Measurements from ENCODE around the gene NR2F2.

NR2F2 gene

GRCh38 chr15:96331144-96331944 is 844 bp downstream of the NR2F2 start:
- no peak for DNase-seq (ENCODE audit: extremely low spot score)
- TF ChIP-seq, protein P1, sequence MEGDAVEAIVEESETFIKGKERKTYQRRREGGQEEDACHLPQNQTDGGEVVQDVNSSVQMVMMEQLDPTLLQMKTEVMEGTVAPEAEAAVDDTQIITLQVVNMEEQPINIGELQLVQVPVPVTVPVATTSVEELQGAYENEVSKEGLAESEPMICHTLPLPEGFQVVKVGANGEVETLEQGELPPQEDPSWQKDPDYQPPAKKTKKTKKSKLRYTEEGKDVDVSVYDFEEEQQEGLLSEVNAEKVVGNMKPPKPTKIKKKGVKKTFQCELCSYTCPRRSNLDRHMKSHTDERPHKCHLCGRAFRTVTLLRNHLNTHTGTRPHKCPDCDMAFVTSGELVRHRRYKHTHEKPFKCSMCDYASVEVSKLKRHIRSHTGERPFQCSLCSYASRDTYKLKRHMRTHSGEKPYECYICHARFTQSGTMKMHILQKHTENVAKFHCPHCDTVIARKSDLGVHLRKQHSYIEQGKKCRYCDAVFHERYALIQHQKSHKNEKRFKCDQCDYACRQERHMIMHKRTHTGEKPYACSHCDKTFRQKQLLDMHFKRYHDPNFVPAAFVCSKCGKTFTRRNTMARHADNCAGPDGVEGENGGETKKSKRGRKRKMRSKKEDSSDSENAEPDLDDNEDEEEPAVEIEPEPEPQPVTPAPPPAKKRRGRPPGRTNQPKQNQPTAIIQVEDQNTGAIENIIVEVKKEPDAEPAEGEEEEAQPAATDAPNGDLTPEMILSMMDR (IDR thresholded peaks at IDR 0.05; ENCODE audit: control extremely low read depth, extremely low read depth, low read depth, missing control alignments) = no peak
- CTCF ChIA-PET = no interaction called here
- POLR2A ChIA-PET = no interaction called here

- no peak for DNase-seq (ENCODE audit: extremely low spot score)
- POLR2A ChIA-PET = no interaction called here
- TF ChIP-seq, protein P1 (IDR thresholded peaks at IDR 0.05; ENCODE audit: control extremely low read depth, extremely low read depth, low read depth, missing control alignments) = no peak
- CTCF ChIA-PET = no interaction called here
These were observed 1.6 kb downstream of the NR2F2 start for GRCh38 chr15:96331945-96332636.

DNA sequence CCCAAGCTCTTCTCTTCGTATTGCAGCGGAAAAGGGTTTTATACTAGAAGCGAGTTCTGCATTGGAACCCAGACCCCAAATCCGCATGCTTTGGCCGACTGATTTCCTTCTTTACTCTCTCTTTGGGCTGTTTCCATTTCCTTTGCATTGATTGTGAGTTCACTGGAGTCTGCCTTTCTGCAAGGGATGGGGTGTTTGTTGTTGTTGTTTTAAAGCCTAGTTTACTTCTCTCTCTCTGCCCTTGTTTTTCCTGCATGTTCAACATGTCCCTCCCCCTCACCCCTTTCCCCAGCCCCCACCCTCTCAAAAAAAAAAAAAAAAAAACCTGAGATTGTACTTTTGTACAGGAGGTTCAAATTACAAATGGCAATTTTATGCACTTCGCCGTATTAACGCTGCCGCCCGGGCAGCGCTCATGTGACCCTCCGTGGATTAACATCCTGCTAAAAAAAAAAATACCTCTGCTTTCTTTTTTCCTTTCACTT is 2.2 kb downstream of the NR2F2 start:
- CTCF ChIA-PET = no interaction called here
- POLR2A ChIA-PET = no interaction called here
- DNase-seq (ENCODE audit: extremely low spot score) = no peak
- TF ChIP-seq, protein P1 (IDR thresholded peaks at IDR 0.05; ENCODE audit: control extremely low read depth, extremely low read depth, low read depth, missing control alignments) = no peak

DNA sequence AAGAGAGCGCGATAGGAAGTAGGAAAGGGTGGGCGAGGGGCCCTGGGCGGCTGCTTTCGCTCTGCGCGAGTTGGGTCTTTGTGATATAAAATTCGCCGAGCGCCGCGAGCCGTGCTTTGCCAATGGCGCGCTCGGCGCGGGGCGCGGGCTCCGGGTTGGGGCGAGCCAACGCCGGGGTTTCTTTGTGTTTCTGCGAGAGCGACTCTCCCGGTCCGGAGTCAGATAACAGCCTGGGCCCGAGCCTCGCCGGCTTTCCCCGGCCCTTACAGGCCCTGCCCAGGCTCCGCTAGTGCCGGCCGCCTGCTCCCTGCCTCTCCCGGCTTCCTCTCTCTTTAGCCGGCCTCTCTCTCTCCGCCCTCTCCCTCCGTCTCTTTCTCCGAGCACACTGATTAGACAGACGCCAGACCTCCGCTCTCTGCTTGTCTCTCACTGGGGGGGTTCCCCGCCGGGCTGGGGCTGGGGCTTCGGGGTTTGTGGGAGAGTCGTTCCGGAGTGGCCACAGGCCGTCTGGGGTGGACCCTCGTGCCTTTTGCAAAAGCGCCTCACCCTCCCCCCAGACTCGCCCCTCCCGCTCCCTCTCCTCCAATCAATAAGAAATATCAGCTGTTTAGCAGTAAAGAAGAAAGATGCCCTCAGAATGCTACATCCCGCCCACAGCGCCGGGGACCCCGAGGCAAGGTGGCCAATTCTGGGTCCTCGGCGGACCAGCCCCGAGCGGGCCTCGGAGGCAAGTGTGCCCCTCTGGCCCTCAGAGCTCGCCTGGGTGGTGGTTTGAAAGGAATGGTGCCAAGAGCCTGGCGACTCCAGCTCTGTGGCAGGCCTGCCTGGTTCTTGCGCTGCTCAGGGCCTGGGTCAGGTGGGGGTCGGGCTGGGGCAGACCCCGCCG is 2.9 kb downstream of the NR2F2 start:
- TF ChIP-seq, protein P1 (IDR thresholded peaks at IDR 0.05; ENCODE audit: control extremely low read depth, extremely low read depth, low read depth, missing control alignments) = no peak
- ChIA-PET CTCF (no interaction called here), POLR2A (no interaction called here)
- DNase-seq (ENCODE audit: extremely low spot score) = peak; percentile 14

- TF ChIP-seq, protein P1 (IDR thresholded peaks at IDR 0.05; ENCODE audit: control extremely low read depth, extremely low read depth, low read depth, missing control alignments) = no peak
- CTCF ChIA-PET = interaction anchor here (1.8 to 3.3 kb wide), 2 partner anchors 11 to 22 kb away, joined by 7 to 14 read pairs; no protein-coding TSS in a partner anchor
- POLR2A ChIA-PET = no interaction called here
- DNase-seq (ENCODE audit: extremely low spot score) = peak; percentile 7
These were observed 3.7 kb downstream of the NR2F2 start for GRCh38 chr15:96334017-96334704.

Data from GM10248 (cell line).